ENCODE data around the gene GID8. TPM values are rescaled to one million over a fixed set of nuclear protein-coding genes. Genes with fewer than 3 reads are reported as not detected.

GID8 gene
- total and polyA plus RNA-seq, 2 donors (not counting 1 experiment from before 2014, with no cell fraction given), result 12.4 to 47.4 TPM

- peaks cover 0 to 3% (median 0%) of the 10 kb centered on the region in 3 donors for H3K9me3 ChIP-seq (ENCODE audit: control extremely low read depth in 1 of 3, control insufficient read depth in 2 of 3, insufficient read depth in 1 of 3, low read length in 2 of 3)
- peaks cover 1 to 78% of the 10 kb centered on the region in 2 experiments for H3K36me3 ChIP-seq (replicated peaks in 1 of 2; ENCODE audit: control extremely low read depth in 1 of 2, control insufficient read depth in 1 of 2, extremely low read depth in 1 of 2, insufficient read depth in 2 of 2, low read length in 1 of 2)
- H3K79me2 ChIP-seq (ENCODE audit: control insufficient read depth, insufficient read depth, low read length), result peaks cover 86% of the 10 kb centered on the region
- peaks cover 9% of the 10 kb centered on the region for H4K20me1 ChIP-seq (ENCODE audit: control insufficient read depth, insufficient read depth, low read length, poor library complexity, severe bottlenecking)
- 96% methylated on average over 9 of the region's 10 CpGs for WGBS (ENCODE audit: insufficient coverage)
- POLR2A ChIA-PET, result no interaction called here
- no peak overlapping the region for H2AFZ ChIP-seq (ENCODE audit: insufficient read depth, low read depth, low read length, poor library complexity, severe bottlenecking)
- H3K4me3 Mint-ChIP-seq, result no peak overlapping the region
- H3K4me3 ChIP-seq (ENCODE audit: control extremely low read depth in 1 of 5, extremely low read depth in 1 of 5, insufficient read depth in 1 of 5, low read depth in 2 of 5, low read length in 4 of 5), result no peak overlapping the region
- H3K27me3 ChIP-seq (replicated peaks in 1 of 4; ENCODE audit: control extremely low read depth in 1 of 4, control insufficient read depth in 3 of 4, insufficient read depth in 4 of 4, low read length in 3 of 4), result no peaks in the 10 kb centered on the region
- peaks cover under 1 to 3% of the 10 kb centered on the region in 2 donors for H3K4me1 ChIP-seq (ENCODE audit: control insufficient read depth in 2 of 2, insufficient read depth in 2 of 2, low read length in 2 of 2)
- H3K9me3 Mint-ChIP-seq (ENCODE audit: insufficient read depth), result no peaks in the 10 kb centered on the region
- TF ChIP-seq EZH2 (IDR thresholded peaks at IDR 0.05; ENCODE audit: borderline replicate concordance, insufficient read depth, low read depth, low read length, poor library complexity, severe bottlenecking), result no peak
- no peak for TF ChIP-seq CTCF (IDR thresholded peaks at IDR 0.05)
- no peak overlapping the region for H3K27ac ChIP-seq (ENCODE audit: low read length in 2 of 2)
- peaks cover 5% of the 10 kb centered on the region for H3K4me1 Mint-ChIP-seq
- no peak overlapping the region for H3K27ac Mint-ChIP-seq
- H3K4me2 ChIP-seq (replicated peaks; ENCODE audit: low read depth, low read length, poor library complexity, severe bottlenecking), result no peak overlapping the region
- CTCF ChIA-PET, result no interaction called here
- ATAC-seq (ENCODE audit: low read depth) (no peak), DNase-seq (no peak)
- H3K27me3 Mint-ChIP-seq, result no peaks in the 10 kb centered on the region
- intact Hi-C loops (cut with micrococcal nuclease), result no loop called here
- no peak overlapping the region for H3K9ac ChIP-seq (ENCODE audit: low read length)
Observed at GRCh38 chr20:62946918-62947317, 9.0 kb downstream of the GID8 start.

GRCh38 chr20:62947532-62948300, 9.8 kb downstream of the GID8 start:
- CTCF ChIA-PET, result no interaction called here
- H3K9me3 Mint-ChIP-seq (ENCODE audit: insufficient read depth), result no peaks in the 10 kb centered on the region
- ATAC-seq (ENCODE audit: low read depth), result no peak
- no peak overlapping the region for H3K4me2 ChIP-seq (replicated peaks; ENCODE audit: low read depth, low read length, poor library complexity, severe bottlenecking)
- H3K79me2 ChIP-seq (ENCODE audit: control insufficient read depth, insufficient read depth, low read length), result peaks cover 83% of the 10 kb centered on the region
- peaks cover 5 to 10% of the 10 kb centered on the region in 2 donors for H3K4me1 ChIP-seq (ENCODE audit: control insufficient read depth in 2 of 2, insufficient read depth in 2 of 2, low read length in 2 of 2)
- POLR2A ChIA-PET, result interaction anchor here (0.8 to 1.2 kb wide), 2 partner anchors 30 to 123 kb away, joined by 3 read pairs; no protein-coding TSS in a partner anchor
- peaks cover 9% of the 10 kb centered on the region for H4K20me1 ChIP-seq (ENCODE audit: control insufficient read depth, insufficient read depth, low read length, poor library complexity, severe bottlenecking)
- no peaks in the 10 kb centered on the region for H3K27me3 ChIP-seq (replicated peaks in 1 of 4; ENCODE audit: control extremely low read depth in 1 of 4, control insufficient read depth in 3 of 4, insufficient read depth in 4 of 4, low read length in 3 of 4)
- no peak overlapping the region for H3K4me3 Mint-ChIP-seq
- no peak overlapping the region for H3K27ac Mint-ChIP-seq
- no peak overlapping the region for H3K4me3 ChIP-seq (ENCODE audit: control extremely low read depth in 1 of 5, extremely low read depth in 1 of 5, insufficient read depth in 1 of 5, low read depth in 2 of 5, low read length in 4 of 5)
- H2AFZ ChIP-seq (ENCODE audit: insufficient read depth, low read depth, low read length, poor library complexity, severe bottlenecking), result no peak overlapping the region
- no peak overlapping the region for H3K27ac ChIP-seq (ENCODE audit: low read length in 2 of 2)
- WGBS (ENCODE audit: insufficient coverage), result 98% methylated on average over 13 of the region's 17 CpGs
- no peaks in the 10 kb centered on the region for H3K27me3 Mint-ChIP-seq
- peaks cover 0 to 3% (median 0%) of the 10 kb centered on the region in 3 donors for H3K9me3 ChIP-seq (ENCODE audit: control extremely low read depth in 1 of 3, control insufficient read depth in 2 of 3, insufficient read depth in 1 of 3, low read length in 2 of 3)
- H3K4me1 Mint-ChIP-seq, result peaks cover 9% of the 10 kb centered on the region
- DNase-seq, result no peak
- H3K36me3 ChIP-seq (replicated peaks in 1 of 2; ENCODE audit: control extremely low read depth in 1 of 2, control insufficient read depth in 1 of 2, extremely low read depth in 1 of 2, insufficient read depth in 2 of 2, low read length in 1 of 2), result peaks cover 1 to 72% of the 10 kb centered on the region in 2 experiments
- no peak for TF ChIP-seq EZH2 (IDR thresholded peaks at IDR 0.05; ENCODE audit: borderline replicate concordance, insufficient read depth, low read depth, low read length, poor library complexity, severe bottlenecking)
- no peak for TF ChIP-seq CTCF (IDR thresholded peaks at IDR 0.05)
- H3K9ac ChIP-seq (ENCODE audit: low read length), result no peak overlapping the region
- intact Hi-C loops (cut with micrococcal nuclease), result no loop called here
